AG10803 (cell line): ENCODE data around the gene DDX39A.
A peak's percentile ranks its signal among the peaks of the same experiment; 100 is the strongest.

Experiments used
- DNase-seq: peaks from one replicate; pipeline ENCODE4 v3.0.0; 2010; ENCODE audit warnings: low read depth
- H3K4me3 ChIP-seq: 2 replicates; pipeline ENCODE4 v1.5.1; 2011; ENCODE audit warnings: mild to moderate bottlenecking, low read length, control low read depth
- TF ChIP-seq, protein P1 (sequence below): conservative IDR thresholded peaks from 2 replicates; pipeline ENCODE4 v1.5.1; 2011; ENCODE audit warnings: mild to moderate bottlenecking, low read length, control low read depth, inconsistent platforms

DDX39A gene

DNA sequence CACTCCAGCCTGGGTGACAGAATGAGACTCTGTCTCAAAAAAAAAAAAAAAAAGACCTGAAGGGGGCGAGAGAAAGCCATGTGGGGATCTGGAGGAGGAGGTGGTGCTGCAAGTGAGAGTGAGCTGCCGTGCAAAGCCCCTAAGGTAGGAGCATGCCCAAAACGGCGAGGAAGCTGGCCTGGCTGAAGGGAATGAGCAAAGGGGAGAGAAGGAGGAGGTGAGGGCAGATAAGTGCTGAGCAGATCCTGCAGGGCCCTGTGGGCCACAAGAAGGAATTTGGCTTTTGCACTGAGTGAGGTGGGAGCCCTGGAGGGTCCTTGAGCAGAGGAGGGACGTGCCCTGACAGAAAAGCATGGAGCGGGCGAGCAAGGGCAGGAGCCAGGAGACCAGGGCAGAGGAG is 57.3 kb downstream of the DDX39A start:
- TF ChIP-seq, protein P1, sequence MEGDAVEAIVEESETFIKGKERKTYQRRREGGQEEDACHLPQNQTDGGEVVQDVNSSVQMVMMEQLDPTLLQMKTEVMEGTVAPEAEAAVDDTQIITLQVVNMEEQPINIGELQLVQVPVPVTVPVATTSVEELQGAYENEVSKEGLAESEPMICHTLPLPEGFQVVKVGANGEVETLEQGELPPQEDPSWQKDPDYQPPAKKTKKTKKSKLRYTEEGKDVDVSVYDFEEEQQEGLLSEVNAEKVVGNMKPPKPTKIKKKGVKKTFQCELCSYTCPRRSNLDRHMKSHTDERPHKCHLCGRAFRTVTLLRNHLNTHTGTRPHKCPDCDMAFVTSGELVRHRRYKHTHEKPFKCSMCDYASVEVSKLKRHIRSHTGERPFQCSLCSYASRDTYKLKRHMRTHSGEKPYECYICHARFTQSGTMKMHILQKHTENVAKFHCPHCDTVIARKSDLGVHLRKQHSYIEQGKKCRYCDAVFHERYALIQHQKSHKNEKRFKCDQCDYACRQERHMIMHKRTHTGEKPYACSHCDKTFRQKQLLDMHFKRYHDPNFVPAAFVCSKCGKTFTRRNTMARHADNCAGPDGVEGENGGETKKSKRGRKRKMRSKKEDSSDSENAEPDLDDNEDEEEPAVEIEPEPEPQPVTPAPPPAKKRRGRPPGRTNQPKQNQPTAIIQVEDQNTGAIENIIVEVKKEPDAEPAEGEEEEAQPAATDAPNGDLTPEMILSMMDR: peak; percentile 31
- H3K4me3 ChIP-seq: no peak overlapping the region
- no peak for DNase-seq
